H1 (cell line): Measurements from ENCODE around the gene MRPL39.

Source experiments
- EP300 ChIP-seq, 2 experiments: IDR thresholded peaks; 1 replicate in 1 of 2; 2 replicates in 1 of 2; pipeline ENCODE4 v1.6.1; 2011 to 2012; ENCODE audit warnings: low read depth in 2 of 2, low read length in 2 of 2, mild to moderate bottlenecking in 2 of 2, borderline replicate concordance in 1 of 2, inconsistent platforms in 1 of 2, moderate library complexity in 1 of 2
- POLR2A ChIP-seq, 2 experiments: IDR thresholded peaks; 1 replicate in 1 of 2; 2 replicates in 1 of 2; pipeline ENCODE4 v1.6.1; 2011; ENCODE audit warnings: low read depth in 2 of 2, low read length in 2 of 2, mild to moderate bottlenecking in 2 of 2; ENCODE audit errors: control extremely low read depth in 1 of 2
- SIN3A ChIP-seq, 2 experiments: IDR thresholded peaks in 1 of 2; conservative IDR thresholded peaks in 1 of 2; 2 replicates each; pipeline ENCODE4 v1.6.1; 2011 to 2012; ENCODE audit warnings: low read length in 2 of 2, improper control_type of control experiment in 1 of 2, low read depth in 1 of 2, mild to moderate bottlenecking in 1 of 2
- SUZ12 ChIP-seq: fragments of 200-600 bp; sonication (generic); IDR thresholded peaks from 2 replicates; pipeline ENCODE4 v1.6.1; 2012; ENCODE audit warnings: mild to moderate bottlenecking, inconsistent platforms, low read length, moderate library complexity, mixed read lengths
- TF ChIP-seq, protein P1 (sequence below), 3 experiments: IDR thresholded peaks; 1 replicate in 2 of 3; 2 replicates in 1 of 3; pipeline versions ENCODE4 v1.5.1 to v1.6.1; 2011; ENCODE audit warnings: low read length in 3 of 3, mild to moderate bottlenecking in 3 of 3, inconsistent platforms in 2 of 3, low read depth in 1 of 3, moderate library complexity in 1 of 3; ENCODE audit not compliant: insufficient read depth in 1 of 3; ENCODE audit errors: control extremely low read depth in 1 of 3

DNA sequence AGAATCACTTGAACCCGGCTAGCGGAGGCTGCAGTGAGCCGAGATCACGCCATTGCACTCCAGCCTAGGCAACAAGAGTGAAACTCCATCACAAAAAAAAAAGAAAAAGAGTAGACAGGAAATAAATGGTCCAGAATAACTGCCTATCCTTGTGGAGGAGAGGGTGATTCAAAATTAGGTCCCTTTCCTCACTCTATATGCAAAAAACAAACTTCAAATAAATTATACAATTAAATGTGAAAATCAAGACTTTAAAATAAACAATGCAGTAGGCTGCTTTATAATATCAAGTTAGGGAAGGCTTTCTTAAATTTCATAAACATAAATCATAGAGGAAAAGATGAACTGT lies 26.4 kb downstream of the MRPL39 start:
- TF ChIP-seq, protein P1, sequence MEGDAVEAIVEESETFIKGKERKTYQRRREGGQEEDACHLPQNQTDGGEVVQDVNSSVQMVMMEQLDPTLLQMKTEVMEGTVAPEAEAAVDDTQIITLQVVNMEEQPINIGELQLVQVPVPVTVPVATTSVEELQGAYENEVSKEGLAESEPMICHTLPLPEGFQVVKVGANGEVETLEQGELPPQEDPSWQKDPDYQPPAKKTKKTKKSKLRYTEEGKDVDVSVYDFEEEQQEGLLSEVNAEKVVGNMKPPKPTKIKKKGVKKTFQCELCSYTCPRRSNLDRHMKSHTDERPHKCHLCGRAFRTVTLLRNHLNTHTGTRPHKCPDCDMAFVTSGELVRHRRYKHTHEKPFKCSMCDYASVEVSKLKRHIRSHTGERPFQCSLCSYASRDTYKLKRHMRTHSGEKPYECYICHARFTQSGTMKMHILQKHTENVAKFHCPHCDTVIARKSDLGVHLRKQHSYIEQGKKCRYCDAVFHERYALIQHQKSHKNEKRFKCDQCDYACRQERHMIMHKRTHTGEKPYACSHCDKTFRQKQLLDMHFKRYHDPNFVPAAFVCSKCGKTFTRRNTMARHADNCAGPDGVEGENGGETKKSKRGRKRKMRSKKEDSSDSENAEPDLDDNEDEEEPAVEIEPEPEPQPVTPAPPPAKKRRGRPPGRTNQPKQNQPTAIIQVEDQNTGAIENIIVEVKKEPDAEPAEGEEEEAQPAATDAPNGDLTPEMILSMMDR (IDR thresholded peaks at IDR 0.05; ENCODE audit: control extremely low read depth in 1 of 3, insufficient read depth in 1 of 3, low read depth in 1 of 3, low read length in 3 of 3): no peak
- TF ChIP-seq SIN3A (conservative IDR thresholded peaks at IDR 0.05 in 1 of 2, IDR thresholded peaks at IDR 0.05 in 1 of 2; ENCODE audit: low read depth in 1 of 2, low read length in 2 of 2) (no peak), SUZ12 (no peak), EP300 (IDR thresholded peaks at IDR 0.05; ENCODE audit: borderline replicate concordance in 1 of 2, low read depth in 2 of 2, low read length in 2 of 2) (no peak), POLR2A (IDR thresholded peaks at IDR 0.05; ENCODE audit: control extremely low read depth in 1 of 2, low read depth in 2 of 2, low read length in 2 of 2) (no peak)
